DMS53 treated with DMSO at 0.1 percent for 48 hours (cell line): ENCODE data around the gene STAC.

ENCODE experiments used
- DNase-seq: peaks from one replicate; lab custom pipeline; 2025; ENCODE audit not compliant: unreplicated experiment; lab: John Stamatoyannopoulos, UW

The STAC gene

DNA sequence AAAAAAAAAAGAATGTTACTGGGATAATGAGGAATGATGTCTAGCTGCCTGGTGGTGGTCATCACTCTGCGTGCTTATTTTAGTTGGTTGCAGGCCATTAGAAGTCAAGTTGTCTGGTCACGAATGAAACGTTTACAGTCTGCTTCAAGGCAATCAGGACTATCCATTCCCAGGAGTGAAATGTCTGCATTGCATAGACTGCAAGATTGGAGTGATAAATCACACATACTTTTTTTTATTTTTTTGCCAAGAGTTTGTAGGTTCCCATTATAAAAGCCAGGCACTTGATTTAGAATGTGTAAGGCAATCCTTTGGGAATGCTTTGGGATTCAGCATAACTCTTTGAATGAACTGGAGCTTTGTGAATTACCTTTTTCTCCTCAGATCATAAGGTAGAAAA is 132.3 kb downstream of the STAC start:
- no peak for DNase-seq

DNA sequence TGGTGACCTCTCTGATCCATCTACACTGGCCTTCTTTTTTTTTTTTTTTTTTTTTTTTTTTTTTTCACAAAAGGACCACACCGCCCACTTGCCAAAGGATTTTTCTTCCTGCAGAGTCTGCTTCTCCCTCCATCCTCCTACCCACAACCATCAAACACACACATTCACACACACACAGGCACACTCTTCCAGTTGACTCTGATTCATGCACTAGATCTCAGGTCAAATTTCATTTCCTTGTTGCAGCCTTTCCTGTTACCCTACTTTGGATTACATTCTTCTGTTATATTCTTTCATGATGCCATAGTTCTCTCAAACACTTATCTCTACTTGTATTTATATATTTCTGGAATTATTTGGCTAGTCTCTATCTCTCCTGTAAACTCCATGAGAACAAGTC is 133.9 kb downstream of the STAC start:
- DNase-seq: no peak

DNA sequence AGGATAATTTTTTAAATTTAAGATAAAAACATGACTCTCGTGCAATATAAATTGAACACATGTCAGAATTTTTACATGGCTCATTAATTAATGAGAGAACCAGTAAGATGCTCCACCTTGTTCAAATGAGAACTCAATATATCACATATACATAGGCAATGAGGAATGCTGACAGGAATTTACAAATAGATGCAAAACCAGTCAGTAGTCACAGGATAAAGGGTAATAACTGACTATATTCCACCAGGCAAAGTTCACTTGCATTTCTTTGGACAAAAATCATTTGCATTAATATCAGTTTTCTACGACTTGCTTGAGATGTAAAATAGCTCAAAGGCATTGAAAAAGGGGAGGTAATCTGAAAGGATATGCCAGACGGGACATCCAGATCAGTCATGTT is 139.4 kb downstream of the STAC start:
- DNase-seq: no peak

DNA sequence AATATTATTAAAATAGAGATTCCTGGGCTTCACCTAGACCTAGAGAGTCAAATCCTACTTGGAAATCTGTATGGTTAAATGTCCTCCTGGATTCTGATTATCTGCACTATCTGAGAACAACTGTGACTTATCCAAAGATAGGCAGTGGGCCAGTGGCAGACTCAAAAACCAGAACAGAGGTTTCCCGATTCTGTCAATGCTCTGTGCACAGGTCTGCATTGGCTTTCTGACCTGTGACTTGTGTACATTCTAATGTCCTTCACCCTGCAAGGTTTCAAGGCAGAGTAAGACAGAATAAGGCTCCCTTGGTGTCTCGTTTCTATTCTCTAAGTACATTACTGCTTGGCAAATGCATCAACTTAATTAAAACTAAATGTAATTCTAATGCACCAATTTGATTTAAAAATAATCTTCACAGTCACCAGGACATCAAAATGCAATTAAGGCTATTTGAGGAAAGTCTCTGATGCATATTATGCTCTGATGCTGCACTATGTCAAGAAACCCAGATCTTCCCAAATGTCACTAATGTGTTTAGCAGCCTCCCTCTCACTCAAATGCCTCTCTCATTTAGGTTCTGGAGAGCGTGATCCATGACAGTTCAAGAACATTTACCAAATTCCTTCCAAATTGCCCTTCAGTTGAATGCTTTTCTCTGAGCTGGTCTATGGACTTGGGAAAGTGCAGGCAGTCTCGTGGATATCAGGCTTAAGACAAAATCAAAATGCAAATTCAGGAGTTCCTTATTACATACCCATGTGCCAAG is 140.1 kb downstream of the STAC start:
- no peak for DNase-seq

DNA sequence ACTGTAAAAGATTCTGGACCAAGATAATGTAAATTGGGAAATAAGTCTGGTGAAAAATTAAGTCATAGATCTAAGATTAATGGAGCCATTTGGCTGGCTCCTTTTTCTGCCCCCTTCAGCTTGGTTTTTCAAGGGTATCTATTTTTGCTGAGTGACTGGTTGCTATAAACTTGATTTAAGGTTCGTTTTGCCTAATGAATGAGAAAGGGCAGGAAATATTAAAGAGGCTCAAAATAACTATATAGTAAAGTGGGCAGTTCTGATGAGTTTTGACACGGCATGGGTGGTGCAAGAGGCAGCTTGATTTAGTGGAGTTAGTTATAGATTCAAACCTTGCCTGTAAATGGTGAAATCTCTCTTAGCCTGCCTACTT is 140.7 kb downstream of the STAC start:
- DNase-seq: no peak

DNA sequence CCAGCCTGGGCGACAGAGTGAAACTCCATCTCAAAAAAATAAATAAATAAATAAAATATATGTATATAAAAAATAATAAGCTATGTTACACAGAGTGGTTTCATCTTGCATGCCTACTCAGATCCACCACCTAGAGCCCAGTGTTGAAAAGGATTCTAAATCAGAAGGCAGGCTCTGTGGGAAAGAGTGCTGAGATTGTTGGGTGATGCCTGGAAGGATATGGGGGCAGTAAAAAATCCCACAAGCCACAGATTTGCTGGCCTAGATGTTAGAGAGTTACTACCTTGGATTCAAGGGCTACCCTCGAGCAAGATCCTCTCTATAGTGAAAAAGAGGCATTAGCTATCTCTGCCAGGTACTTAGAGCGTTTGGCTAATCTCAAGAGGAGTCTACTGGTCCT is 144.3 kb downstream of the STAC start:
- no peak for DNase-seq

DNA sequence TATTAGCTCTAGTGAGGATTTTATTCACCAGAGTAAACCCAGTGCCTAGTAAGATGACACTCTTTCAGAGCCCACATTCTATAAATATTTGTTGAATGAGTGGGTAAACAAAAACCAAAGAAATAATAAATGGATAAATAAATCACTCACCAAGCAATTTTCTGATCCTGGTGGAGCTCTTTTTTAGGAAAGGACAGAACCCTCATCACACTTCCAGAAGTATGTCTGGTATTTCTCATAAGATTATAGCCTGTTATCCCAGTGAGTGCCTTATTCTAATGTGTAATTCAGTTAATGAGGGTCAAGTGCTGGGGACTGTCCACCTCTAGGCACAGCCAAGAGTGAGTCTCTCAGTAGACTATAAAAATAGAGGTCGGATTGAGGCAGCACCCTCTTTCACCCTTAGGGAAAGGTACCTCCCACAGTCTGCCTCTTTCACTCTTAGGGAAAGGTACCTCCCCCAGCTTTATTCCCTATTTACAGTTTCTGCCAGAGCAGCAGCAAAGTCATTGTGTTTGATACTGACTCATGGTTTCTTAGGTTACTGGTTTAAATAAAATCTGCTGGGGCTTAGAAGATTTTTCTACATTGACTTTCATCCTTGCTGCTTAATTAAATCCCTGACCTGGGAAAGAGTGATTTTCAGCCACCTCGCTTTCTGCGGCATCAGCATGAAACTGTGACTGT is 145.0 kb downstream of the STAC start:
- no peak for DNase-seq

DNA sequence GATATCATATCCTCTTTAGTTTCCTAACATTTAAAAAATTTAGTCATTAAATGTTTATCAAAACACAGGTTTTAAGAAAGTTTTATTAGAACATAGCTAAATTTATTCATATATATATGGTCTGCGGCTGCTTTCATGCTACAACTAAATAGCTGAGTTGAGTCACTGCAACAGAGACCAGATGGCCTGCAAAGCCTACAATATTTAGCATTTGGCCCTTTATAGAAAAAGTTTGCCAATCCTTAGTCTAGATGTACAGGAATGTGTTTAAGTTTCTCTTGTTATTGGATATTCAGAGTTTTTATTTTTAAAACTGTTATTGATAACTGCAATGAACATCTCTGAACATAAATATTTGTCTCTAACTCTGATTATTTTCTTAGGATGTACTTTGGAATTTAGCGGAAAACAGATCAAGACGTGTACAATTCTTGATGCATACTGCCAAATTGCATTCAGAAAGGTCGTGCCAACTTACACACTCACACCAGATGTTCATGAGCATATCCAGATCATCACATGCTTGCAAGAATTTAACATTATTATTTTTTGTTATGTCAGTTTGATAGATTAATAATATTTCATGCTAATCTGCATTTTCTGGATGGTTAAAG is 157.9 kb downstream of the STAC start:
- no peak for DNase-seq

DNA sequence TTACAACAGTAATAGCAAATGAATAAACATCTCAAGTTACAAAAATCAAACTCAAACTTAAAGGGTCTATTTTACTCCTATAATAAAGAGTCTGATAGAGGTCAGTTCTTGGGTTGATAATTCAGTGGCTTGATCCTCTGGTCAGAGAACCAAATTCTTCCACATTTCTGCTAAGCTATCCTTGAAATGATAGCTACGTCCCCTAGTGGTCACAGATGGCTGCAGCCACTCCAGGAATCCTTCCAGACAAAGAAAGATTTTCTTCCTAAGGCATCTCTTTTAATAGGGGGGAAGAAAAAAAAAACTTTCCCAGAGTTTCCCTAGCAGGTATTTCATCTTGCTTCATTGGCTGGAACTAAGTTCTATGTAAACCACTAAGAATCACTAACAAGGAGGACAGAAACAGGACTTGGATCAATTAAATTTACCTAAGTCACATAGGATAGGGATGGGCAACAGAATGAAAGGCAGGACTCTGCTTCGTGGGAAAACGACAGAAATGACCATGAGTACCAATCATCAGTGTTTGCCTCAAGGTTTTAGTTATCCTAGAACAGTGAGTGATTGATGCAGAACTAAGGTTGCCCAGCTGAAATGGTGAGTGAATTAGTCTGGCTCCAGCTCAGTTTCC is 160.7 kb downstream of the STAC start:
- DNase-seq: peak; percentile 0

DNA sequence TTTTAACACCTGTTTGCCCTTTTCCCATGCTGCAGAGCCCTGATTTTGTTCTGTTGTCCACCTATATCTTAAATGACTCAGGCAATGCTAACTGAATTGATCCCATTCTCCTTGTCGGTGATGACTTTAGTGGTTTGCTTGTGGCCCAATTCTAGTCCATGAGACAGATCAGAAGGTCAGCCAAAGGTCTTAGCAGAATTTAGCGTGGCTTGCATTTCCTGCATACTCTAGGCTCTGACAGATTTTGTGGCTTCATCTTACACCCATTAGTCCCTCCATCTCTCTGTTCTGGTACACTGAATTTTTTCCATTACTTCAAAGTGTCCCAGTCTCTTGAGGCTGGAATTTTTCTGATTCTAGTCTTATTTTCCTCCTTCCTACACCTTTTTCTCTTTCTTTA is 161.9 kb downstream of the STAC start:
- no peak for DNase-seq

DNA sequence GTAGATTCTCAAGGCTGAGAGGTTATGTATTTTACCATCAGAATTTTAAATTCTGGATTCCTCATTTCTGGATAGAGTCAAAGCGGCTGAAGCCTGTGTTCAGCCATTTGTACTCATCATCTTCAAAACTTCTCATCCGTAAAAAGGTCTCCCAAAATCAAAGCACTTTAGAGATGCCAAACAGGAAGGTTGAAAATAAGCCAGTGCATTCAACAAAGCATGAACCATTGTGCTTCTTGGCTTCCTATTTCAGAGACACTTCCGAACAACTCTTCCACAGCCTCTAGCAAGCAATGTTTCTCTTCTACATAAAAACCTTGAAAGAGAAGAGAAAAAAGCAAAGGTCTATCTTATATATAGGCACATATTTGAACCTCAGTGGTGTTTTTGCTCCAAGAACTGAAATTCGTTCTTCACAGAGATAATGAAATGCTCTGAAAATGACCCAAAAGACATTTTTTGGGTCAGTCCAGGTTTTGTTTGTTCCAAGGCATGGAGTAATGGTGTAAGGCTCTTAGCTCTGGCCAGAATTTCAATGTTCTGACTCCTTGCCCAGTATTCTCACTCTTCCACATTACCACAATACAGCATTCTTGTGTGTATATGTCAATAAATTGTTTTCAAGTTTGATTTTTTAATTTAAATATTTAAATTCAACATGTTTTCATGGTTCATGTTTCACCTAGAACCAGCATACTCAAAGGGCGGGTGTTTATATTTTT is 163.1 kb downstream of the STAC start:
- DNase-seq: no peak

DNA sequence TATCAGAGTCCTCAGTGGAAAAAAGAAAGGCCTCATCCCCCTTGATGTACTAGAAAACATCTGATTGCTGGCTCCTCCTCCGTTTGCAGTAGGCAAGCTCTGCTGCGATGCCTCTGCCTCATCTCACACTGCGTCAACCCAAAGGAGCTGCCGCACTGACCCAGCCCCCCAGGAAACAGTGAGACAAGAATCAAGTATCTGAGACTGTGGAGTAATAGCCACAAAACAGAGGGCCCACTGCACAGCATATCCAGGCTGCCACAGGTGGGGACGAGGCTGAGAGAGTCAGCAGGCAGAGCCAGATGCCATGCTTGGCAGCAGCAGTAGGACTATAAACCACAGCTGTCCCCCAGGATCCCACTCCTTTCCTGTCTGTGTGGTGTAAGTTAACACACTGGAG is 165.9 kb downstream of the STAC start:
- no peak for DNase-seq

DNA sequence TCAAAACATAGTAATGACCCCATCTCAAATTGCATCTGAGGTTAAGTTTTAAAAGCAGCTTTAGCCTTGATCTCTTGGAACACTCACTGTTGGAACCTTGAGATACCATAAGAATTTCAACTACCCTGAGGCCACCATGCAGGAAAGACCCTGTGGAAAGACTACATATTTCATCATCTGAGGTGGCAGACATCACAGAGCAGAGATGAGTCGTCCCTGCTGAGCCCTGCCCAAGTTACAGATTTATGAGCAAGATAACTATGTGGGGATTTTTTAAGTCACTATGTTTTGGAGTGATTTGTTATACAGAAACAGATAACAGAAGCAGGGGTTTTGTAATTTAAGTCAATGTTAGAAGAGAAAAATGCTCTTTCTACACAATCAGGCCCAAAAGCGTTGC is 168.4 kb downstream of the STAC start:
- no peak for DNase-seq

DNA sequence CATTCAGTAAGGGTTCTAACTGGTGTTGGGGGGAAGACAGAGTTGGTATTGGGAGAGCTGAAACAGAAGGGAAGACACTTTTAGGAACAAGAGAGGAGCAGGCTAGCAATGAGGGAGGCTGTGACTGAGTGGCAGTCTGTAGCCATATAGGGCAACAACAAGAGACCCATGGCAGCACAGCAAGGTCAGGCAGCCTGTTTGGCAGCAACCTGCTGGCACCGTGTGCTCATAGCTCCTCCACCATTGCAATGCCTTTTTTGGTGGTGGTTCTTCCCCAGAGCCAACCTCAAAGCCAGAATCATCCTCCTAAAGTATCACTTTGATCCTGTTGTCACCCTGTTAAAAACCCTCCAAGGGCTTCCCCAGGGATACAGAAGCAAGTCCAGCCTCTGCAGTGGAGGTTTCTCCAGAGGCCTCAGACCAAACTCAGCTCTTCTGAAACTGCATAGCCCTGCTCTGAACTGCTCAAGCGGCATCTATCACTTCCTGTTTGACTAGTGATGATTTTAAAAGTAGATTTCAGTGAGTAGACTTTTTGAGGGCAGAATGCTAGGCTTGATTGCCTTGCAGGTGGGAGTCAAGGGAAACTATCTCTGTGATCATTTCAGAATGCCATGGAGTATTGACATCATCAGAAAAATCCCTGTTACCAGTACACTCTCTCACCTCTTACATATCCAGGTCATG is 176.9 kb downstream of the STAC start:
- DNase-seq: no peak

DNA sequence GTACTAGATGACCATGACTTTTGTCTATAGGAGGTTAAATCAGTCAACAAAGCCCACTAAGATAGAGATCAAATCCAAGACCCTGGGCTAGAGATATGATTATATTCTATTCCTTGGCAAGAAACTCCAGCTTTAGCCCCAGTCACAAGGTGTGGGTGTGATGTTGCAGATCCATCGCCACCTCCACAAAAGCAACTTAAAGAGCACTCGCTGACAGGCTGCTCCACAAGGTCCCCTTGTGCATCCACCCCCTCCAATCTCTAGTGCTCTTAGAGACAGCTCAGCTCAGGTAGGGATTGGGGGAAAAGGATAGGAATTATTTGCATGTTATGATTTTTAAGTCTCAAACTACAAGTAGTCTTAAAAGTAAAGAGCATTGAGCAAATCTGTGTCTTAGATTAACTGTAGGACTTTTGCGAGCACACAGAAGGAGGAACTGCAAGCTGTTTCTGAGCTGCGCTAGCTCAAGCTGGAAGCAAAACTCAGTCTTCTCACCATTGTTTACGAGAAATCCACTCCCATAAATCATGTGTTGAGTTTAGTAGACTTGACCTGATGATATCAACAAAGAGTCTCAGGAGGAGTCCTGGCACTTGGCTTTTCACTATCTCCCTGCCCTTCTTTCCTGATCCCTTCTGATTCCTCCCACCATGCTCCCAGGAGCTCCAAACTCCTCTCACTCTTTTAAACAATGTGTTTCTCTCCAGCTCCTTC is 177.6 kb downstream of the STAC start:
- DNase-seq: no peak

DNA sequence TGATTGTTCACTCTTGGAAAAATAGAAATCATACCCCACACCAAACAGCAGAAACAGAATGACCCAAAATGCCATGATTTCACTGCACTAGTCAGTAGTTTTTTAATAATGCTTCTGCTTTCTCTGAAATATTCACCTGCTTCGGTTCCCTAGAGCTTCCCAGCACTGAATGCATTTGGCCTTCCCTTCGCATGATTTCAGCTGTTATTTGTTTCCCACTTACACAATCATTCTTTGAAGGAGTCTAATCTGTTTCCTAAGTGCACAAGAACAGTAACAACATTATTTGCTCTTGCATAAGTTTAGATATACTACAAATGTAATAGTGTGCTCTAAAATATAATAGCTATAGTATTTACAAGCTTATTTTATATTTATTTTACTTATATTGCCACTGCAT is 178.7 kb downstream of the STAC start:
- no peak for DNase-seq

DNA sequence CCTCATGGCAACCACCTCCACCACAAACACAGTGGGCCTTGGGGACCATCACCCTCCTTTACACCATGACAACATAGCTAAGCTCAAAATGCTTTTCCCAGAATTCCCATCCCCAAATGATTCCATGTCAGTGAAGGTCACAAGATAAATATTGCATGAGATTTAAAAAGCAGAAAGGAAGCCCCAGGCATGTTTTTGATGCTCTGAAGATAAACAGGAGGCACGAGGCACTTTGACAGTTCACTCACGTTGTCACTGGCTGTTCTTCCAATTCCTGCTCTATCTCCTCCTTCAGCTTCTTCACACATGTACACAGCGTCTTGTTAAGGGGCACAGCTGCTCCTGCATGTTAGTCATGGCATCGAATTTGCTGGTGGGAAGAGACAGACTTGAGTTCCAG is 180.4 kb downstream of the STAC start:
- DNase-seq: no peak

DNA sequence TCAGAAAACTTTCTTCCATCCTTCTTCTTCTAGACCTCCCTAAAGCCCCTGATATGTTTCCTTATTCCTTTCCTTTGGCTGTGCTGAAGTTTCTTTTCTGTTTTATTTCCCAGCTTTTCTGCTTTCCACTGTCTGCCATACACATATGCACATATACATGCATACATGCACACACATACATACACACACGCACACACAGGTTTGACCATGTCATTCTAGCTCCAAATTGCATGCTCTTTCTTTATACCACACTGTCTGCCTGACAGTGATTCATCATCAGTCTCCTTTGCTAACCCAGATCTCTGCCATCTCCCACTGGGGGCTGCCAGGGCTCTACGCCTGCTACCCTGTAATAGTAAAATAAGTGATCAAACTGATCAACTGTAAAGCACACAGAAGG is 181.3 kb downstream of the STAC start:
- DNase-seq: no peak

DNA sequence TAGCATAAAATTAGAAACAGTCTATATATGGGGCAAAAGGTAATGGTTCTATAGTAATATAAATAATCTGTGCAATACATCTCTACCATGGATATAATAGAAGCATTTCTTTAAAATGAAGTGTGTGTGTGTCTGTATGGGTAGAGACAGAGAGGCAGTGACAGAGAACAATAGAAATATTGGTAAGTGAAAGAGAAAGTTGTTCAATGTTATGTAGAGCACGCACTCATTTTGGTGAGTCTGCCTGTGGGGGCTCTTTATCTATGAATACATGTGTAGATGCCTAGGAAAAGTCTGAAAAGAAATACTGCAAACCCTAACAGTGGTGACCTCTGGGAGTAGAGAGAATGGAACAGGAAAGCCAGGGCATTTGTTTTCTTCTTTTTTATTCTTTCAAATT is 182.6 kb downstream of the STAC start:
- DNase-seq: no peak

DNA sequence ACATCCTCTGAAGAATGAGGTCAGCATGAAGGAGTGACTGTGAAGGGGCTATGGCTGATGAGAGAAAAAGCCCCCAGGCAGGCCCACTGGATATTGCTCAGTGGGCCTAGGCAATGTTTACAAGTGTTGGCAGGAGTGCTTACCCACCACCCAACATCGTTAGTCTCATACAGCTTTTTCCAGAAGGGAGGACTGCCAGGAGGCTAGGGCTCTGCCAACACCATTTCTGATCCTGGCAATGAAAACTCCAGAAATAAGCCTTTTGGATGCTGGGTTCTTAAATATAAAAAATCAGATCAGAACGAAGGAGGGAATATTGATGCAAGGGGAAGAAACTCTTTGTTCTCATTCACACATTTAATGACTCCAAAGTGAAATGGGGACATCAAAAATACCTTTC is 194.9 kb downstream of the STAC start:
- no peak for DNase-seq
